ENCODE data around the gene TSC22D3.

GRCh38 chrX:107752043-107752442 lies 23.5 kb downstream of the TSC22D3 start:
- TF ChIP-seq GLIS3 (CRISPR knock-in tag; IDR thresholded peaks at IDR 0.05): no peak
- no peak for TF ChIP-seq ZFP30 (CRISPR knock-in tag; IDR thresholded peaks at IDR 0.05)
- no peak for TF ChIP-seq ISL1 (CRISPR knock-in tag; IDR thresholded peaks at IDR 0.05)
- no peak for TF ChIP-seq CREB5 (CRISPR knock-in tag; IDR thresholded peaks at IDR 0.05; ENCODE audit: low read depth)
- TF ChIP-seq BACH2 (CRISPR knock-in tag; IDR thresholded peaks at IDR 0.05; ENCODE audit: borderline replicate concordance): no peak
- TF ChIP-seq ZFP3 (CRISPR knock-in tag; IDR thresholded peaks at IDR 0.05): no peak
- no peak for TF ChIP-seq PPARA (CRISPR knock-in tag; IDR thresholded peaks at IDR 0.05; ENCODE audit: borderline replicate concordance)
- TF ChIP-seq, protein P1, sequence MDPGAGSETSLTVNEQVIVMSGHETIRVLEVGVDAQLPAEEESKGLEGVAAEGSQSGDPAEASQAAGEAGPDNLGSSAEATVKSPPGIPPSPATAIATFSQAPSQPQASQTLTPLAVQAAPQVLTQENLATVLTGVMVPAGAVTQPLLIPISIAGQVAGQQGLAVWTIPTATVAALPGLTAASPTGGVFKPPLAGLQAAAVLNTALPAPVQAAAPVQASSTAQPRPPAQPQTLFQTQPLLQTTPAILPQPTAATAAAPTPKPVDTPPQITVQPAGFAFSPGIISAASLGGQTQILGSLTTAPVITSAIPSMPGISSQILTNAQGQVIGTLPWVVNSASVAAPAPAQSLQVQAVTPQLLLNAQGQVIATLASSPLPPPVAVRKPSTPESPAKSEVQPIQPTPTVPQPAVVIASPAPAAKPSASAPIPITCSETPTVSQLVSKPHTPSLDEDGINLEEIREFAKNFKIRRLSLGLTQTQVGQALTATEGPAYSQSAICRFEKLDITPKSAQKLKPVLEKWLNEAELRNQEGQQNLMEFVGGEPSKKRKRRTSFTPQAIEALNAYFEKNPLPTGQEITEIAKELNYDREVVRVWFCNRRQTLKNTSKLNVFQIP (CRISPR knock-in tag; IDR thresholded peaks at IDR 0.05; ENCODE audit: borderline replicate concordance, low read depth): no peak
- TF ChIP-seq RARB (CRISPR knock-in tag; IDR thresholded peaks at IDR 0.05): no peak
- TF ChIP-seq PATZ1 (CRISPR knock-in tag; IDR thresholded peaks at IDR 0.05; ENCODE audit: borderline replicate concordance): no peak
- TF ChIP-seq ZNF8 (CRISPR knock-in tag; IDR thresholded peaks at IDR 0.05): no peak
- TF ChIP-seq, protein P2, sequence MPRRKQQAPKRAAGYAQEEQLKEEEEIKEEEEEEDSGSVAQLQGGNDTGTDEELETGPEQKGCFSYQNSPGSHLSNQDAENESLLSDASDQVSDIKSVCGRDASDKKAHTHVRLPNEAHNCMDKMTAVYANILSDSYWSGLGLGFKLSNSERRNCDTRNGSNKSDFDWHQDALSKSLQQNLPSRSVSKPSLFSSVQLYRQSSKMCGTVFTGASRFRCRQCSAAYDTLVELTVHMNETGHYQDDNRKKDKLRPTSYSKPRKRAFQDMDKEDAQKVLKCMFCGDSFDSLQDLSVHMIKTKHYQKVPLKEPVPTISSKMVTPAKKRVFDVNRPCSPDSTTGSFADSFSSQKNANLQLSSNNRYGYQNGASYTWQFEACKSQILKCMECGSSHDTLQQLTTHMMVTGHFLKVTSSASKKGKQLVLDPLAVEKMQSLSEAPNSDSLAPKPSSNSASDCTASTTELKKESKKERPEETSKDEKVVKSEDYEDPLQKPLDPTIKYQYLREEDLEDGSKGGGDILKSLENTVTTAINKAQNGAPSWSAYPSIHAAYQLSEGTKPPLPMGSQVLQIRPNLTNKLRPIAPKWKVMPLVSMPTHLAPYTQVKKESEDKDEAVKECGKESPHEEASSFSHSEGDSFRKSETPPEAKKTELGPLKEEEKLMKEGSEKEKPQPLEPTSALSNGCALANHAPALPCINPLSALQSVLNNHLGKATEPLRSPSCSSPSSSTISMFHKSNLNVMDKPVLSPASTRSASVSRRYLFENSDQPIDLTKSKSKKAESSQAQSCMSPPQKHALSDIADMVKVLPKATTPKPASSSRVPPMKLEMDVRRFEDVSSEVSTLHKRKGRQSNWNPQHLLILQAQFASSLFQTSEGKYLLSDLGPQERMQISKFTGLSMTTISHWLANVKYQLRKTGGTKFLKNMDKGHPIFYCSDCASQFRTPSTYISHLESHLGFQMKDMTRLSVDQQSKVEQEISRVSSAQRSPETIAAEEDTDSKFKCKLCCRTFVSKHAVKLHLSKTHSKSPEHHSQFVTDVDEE (CRISPR knock-in tag; IDR thresholded peaks at IDR 0.05): no peak
